ENCODE data around the gene C2. TPM values are rescaled to one million over a fixed set of nuclear protein-coding genes. Genes with fewer than 3 reads are reported as not detected.

C2 gene
- total RNA-seq, 1 experiment from 2014 or later, result 0.66 TPM

GRCh38 chr6:31954511-31954910 is 27.0 kb downstream of the C2 start:
- Histone ChIP-seq H3T11ph (ENCODE audit: low read length) (no peak overlapping the region), H3K9ac (ENCODE audit: extremely low read depth, insufficient read length, low read length) (no peak overlapping the region), H4K8ac (replicated peaks; ENCODE audit: insufficient read length, low read depth, low read length) (no peak overlapping the region), H3K18ac (ENCODE audit: insufficient read length, low read depth, low read length) (no peak overlapping the region), H3K23me2 (ENCODE audit: insufficient read length, low read depth, low read length, poor library complexity, severe bottlenecking) (peaks cover 9% of the 10 kb centered on the region), H2BK5ac (ENCODE audit: insufficient read length, low read length) (no peak overlapping the region), H2BK20ac (ENCODE audit: low read depth, low read length, poor library complexity, severe bottlenecking) (no peak overlapping the region), H3K79me2 (ENCODE audit: insufficient read depth, low read length) (peaks cover 7% of the 10 kb centered on the region), H3K9me3 (ENCODE audit: control insufficient read depth, low read depth, low read length) (no peaks in the 10 kb centered on the region), H2BK12ac (ENCODE audit: insufficient read length, low read depth, low read length) (no peak overlapping the region), H3K27me3 (ENCODE audit: insufficient read depth, low read length) (no peaks in the 10 kb centered on the region), H3K4me1 (ENCODE audit: insufficient read depth, low read length) (peaks cover 3% of the 10 kb centered on the region; the same call in 1 of the 2 replicates), H4K5ac (ENCODE audit: insufficient read length, low read depth, low read length) (no peak overlapping the region), H3K4ac (ENCODE audit: low read depth, low read length) (no peak overlapping the region), H3K4me2 (ENCODE audit: insufficient read depth, insufficient read length, low read length) (no peak overlapping the region), H3K23ac (ENCODE audit: insufficient read length, low read depth, low read length) (no peak overlapping the region), H2BK120ac (ENCODE audit: low read depth, low read length, poor library complexity, severe bottlenecking) (no peak overlapping the region), H3K79me1 (ENCODE audit: insufficient read depth, low read depth, low read length, poor library complexity, severe bottlenecking) (peaks cover 3% of the 10 kb centered on the region), H4K20me1 (ENCODE audit: control insufficient read depth, insufficient read depth, insufficient read length) (no peaks in the 10 kb centered on the region), H3K56ac (ENCODE audit: insufficient read length, low read depth, low read length) (no peak overlapping the region), H2AK5ac (ENCODE audit: insufficient read length, low read length) (no peak overlapping the region), H2AFZ (ENCODE audit: low read length) (no peak overlapping the region), H2BK15ac (ENCODE audit: low read depth, low read length) (no peak overlapping the region), H4K91ac (ENCODE audit: insufficient read length, low read depth, low read length) (no peak overlapping the region), H3K14ac (ENCODE audit: insufficient read depth, low read length) (no peak overlapping the region), H3K27ac (ENCODE audit: insufficient read length, low read depth, low read length) (no peak overlapping the region)
- Mint-ChIP-seq H3K9me3 (no peaks in the 10 kb centered on the region; a peak in 1 of 5 replicates), H3K36me3 (ENCODE audit: insufficient read depth in 1 of 3, low read depth in 3 of 3) (peaks cover 23 to 71% (median 65%) of the 10 kb centered on the region in 3 experiments), H3K27ac (no peak overlapping the region), H3K27me3 (ENCODE audit: low read depth) (no peaks in the 10 kb centered on the region; the same call in 1 of the 2 replicates), H3K4me3 (no peak overlapping the region), H3K4me1 (peaks cover 12 to 13% of the 10 kb centered on the region in 2 experiments)
- no peak for DNase-seq
- no CpG with 5 or more reads among the region's 28 CpGs for WGBS (ENCODE audit: extremely low coverage, insufficient read length, low lambda C conversion rate)
- TF ChIP-seq CTCF (conservative IDR thresholded peaks at IDR 0.05), result no peak

Measured in H9 (cell line).